Activated naive CD8-positive, alpha-beta T cell treated with anti-CD3 and anti-CD28 coated beads, Interleukin-2, amount 50 U/mL, for 16 hours (primary cell): ENCODE measurements around the gene GPC6.

ENCODE experiments used
- DNase-seq: peaks from one replicate; pipeline ENCODE4 v3.0.0-alpha.2; 2020; ENCODE audit warnings: low read depth, low spot score

Gene GPC6

GRCh38 chr13:93771782-93772181 lies 545.2 kb downstream of the GPC6 start:
- DNase-seq, result no peak

GRCh38 chr13:93774506-93774905 lies 547.9 kb downstream of the GPC6 start:
- DNase-seq, result no peak

GRCh38 chr13:93775027-93775426 lies 548.4 kb downstream of the GPC6 start:
- DNase-seq, result no peak

- no peak for DNase-seq
Measured at GRCh38 chr13:93775507-93776108, 549.0 kb downstream of the GPC6 start.

- DNase-seq, result no peak
Measured at GRCh38 chr13:93776936-93777335, 550.3 kb downstream of the GPC6 start.

GRCh38 chr13:93777504-93777903 lies 550.9 kb downstream of the GPC6 start:
- no peak for DNase-seq

GRCh38 chr13:93778548-93778947 lies 551.9 kb downstream of the GPC6 start:
- DNase-seq, result no peak

GRCh38 chr13:93784191-93784590 lies 557.6 kb downstream of the GPC6 start:
- DNase-seq, result no peak

GRCh38 chr13:93786846-93787489 lies 560.4 kb downstream of the GPC6 start:
- no peak for DNase-seq

GRCh38 chr13:93788456-93788855 lies 561.8 kb downstream of the GPC6 start:
- no peak for DNase-seq

GRCh38 chr13:93789058-93789457 lies 562.5 kb downstream of the GPC6 start:
- no peak for DNase-seq

GRCh38 chr13:93794197-93794885 lies 567.7 kb downstream of the GPC6 start:
- peak; percentile 1 for DNase-seq

- no peak for DNase-seq
Measured at GRCh38 chr13:93797463-93797862, 570.9 kb downstream of the GPC6 start.

- no peak for DNase-seq
Measured at GRCh38 chr13:93800342-93800741, 573.7 kb downstream of the GPC6 start.

GRCh38 chr13:93805736-93806135 lies 579.1 kb downstream of the GPC6 start:
- DNase-seq, result no peak

GRCh38 chr13:93806861-93807260 lies 580.3 kb downstream of the GPC6 start:
- DNase-seq, result no peak

- no peak for DNase-seq
Measured at GRCh38 chr13:93810264-93810663, 583.7 kb downstream of the GPC6 start.

GRCh38 chr13:93811071-93811737 lies 584.6 kb downstream of the GPC6 start:
- no peak for DNase-seq

- DNase-seq, result no peak
Measured at GRCh38 chr13:93811738-93812112, 585.1 kb downstream of the GPC6 start.

GRCh38 chr13:93814658-93815057 lies 588.1 kb downstream of the GPC6 start:
- no peak for DNase-seq

GRCh38 chr13:93818345-93818744 lies 591.7 kb downstream of the GPC6 start:
- no peak for DNase-seq

GRCh38 chr13:93819331-93819890 lies 592.8 kb downstream of the GPC6 start:
- DNase-seq, result no peak
